ENCODE results near the gene DSTYK. TPM values are rescaled to one million over a fixed set of nuclear protein-coding genes. Genes with fewer than 3 reads are reported as not detected.

The DSTYK gene
- total RNA-seq, 1 donor from 2014 or later, result 10.7 TPM

- ATAC-seq, result peak; percentile 53 to 57
- Histone ChIP-seq H3K36me3 (no peaks in the 10 kb centered on the region), H3K4me1 (peaks cover 16% of the 10 kb centered on the region), H3K9me3 (no peaks in the 10 kb centered on the region), H3K27me3 (ENCODE audit: low read depth) (no peaks in the 10 kb centered on the region), H3K27ac (no peak overlapping the region), H3K4me3 (no peak overlapping the region)
- DNase-seq, result no peak
- intact Hi-C loops (cut with DNase I), result no loop called here
- TF ChIP-seq CTCF (IDR thresholded peaks at IDR 0.05), result no peak
Observed at GRCh38 chr1:205240118-205240517, 28.6 kb upstream of the DSTYK start.

GRCh38 chr1:205239078-205239477 lies 27.6 kb upstream of the DSTYK start:
- Histone ChIP-seq H3K4me3 (no peak overlapping the region), H3K4me1 (peaks cover 16% of the 10 kb centered on the region), H3K36me3 (no peaks in the 10 kb centered on the region), H3K27ac (no peak overlapping the region), H3K27me3 (ENCODE audit: low read depth) (no peaks in the 10 kb centered on the region), H3K9me3 (no peaks in the 10 kb centered on the region)
- TF ChIP-seq CTCF (IDR thresholded peaks at IDR 0.05), result no peak
- intact Hi-C loops (cut with DNase I), result no loop called here
- ATAC-seq (no peak), DNase-seq (no peak)

- H3K9me3 ChIP-seq, result no peaks in the 10 kb centered on the region
- ATAC-seq (no peak), DNase-seq (no peak)
- no peaks in the 10 kb centered on the region for H3K36me3 ChIP-seq
- no peak overlapping the region for H3K4me3 ChIP-seq
- H3K27me3 ChIP-seq (ENCODE audit: low read depth), result no peaks in the 10 kb centered on the region
- no peak for TF ChIP-seq CTCF (IDR thresholded peaks at IDR 0.05)
- peaks cover 16% of the 10 kb centered on the region for H3K4me1 ChIP-seq
- H3K27ac ChIP-seq, result no peak overlapping the region
- intact Hi-C loops (cut with DNase I), result no loop called here
Observed at GRCh38 chr1:205237526-205238484, 26.3 kb upstream of the DSTYK start.

- H3K27me3 ChIP-seq (ENCODE audit: low read depth), result no peaks in the 10 kb centered on the region
- intact Hi-C loops (cut with DNase I), result no loop called here
- H3K36me3 ChIP-seq, result no peaks in the 10 kb centered on the region
- no peaks in the 10 kb centered on the region for H3K9me3 ChIP-seq
- no peak for DNase-seq
- TF ChIP-seq CTCF (IDR thresholded peaks at IDR 0.05), result no peak
- H3K4me3 ChIP-seq, result no peak overlapping the region
- ATAC-seq, result peak in 1 of 2 donors; percentile 37
- peaks cover 16% of the 10 kb centered on the region for H3K4me1 ChIP-seq
- H3K27ac ChIP-seq, result no peak overlapping the region
Observed at GRCh38 chr1:205236951-205237475, 25.5 kb upstream of the DSTYK start.

GRCh38 chr1:205236526-205236925 lies 25.0 kb upstream of the DSTYK start:
- Histone ChIP-seq H3K27ac (no peak overlapping the region), H3K27me3 (ENCODE audit: low read depth) (no peaks in the 10 kb centered on the region), H3K4me3 (no peak overlapping the region), H3K36me3 (no peaks in the 10 kb centered on the region), H3K9me3 (no peaks in the 10 kb centered on the region), H3K4me1 (peaks cover 16% of the 10 kb centered on the region)
- no peak for TF ChIP-seq CTCF (IDR thresholded peaks at IDR 0.05)
- intact Hi-C loops (cut with DNase I), result no loop called here
- ATAC-seq (no peak), DNase-seq (no peak)

All from lower lobe of right lung (tissue), 2 donors.